CD4-positive, alpha-beta T cell treated with Interleukin-4 for 4 hours (primary cell): ENCODE results near the gene CYP46A1.
"Not testable (repeated sequence)": the region's sequence is repeated elsewhere in the genome, so short reads cannot be mapped to it uniquely, and the experiment has no call there.

Experiments
- DNase-seq: peaks from one replicate; pipeline ENCODE4 v3.0.0-alpha.2; 2020

The CYP46A1 gene

GRCh38 chr14:99658218-99658845 lies 25.8 kb upstream of the CYP46A1 start:
- DNase-seq = no peak

- no peak for DNase-seq
Measured at GRCh38 chr14:99659333-99659741, 24.8 kb upstream of the CYP46A1 start.

DNA sequence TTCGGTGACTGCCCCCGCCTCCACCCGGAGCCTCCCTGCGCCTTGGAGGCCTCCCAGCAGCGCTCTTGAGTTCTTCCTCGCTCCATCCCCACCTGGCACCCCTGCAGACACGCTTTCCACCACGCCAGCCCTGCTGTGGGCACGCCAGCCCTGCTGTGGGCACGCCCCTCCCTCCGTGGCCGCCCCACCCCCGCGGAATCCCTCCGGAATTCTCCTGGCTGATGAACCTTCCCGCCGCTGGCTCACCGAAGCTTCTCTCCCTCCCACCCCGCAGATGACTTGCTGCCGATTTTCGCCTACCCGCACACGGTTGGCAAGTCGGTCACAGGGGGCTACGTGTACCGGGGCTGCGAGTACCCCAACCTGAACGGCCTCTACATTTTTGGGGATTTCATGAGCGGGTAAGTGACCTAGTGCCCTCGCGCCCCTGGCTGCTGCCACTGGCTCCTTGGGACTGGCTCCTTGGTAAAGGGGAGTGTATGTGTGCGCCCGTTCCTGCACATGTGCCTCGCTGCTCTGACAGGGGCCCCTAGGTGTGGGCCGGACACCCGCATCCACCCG lies 24.0 kb upstream of the CYP46A1 start:
- no peak for DNase-seq

- DNase-seq = no peak
Measured at GRCh38 chr14:99660794-99661193, 23.3 kb upstream of the CYP46A1 start.

- not testable (repeated sequence) for DNase-seq
Measured at GRCh38 chr14:99661206-99661605, 22.9 kb upstream of the CYP46A1 start.

DNA sequence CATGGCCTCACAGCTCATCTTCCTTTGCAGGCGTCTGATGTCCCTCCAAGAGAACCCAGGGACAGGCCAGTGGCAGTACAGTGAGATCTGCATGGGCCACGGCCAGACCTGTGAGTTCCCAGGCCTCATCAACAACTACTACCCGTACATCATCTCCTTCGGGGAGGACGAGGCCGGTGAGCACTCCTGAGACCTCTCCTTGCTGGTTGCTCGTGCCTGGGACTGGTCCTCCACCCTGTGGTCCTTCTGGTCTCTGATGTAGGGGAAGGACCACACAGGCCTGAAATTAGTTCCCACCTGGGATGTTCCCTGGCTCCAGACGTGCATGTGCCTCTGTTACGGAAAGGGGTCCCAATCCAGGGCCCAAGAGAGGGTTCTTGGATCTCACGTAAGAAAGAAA lies 21.3 kb upstream of the CYP46A1 start:
- DNase-seq = no peak

GRCh38 chr14:99663386-99664057 lies 20.6 kb upstream of the CYP46A1 start:
- no peak for DNase-seq

GRCh38 chr14:99664058-99664936 lies 19.8 kb upstream of the CYP46A1 start:
- no peak for DNase-seq

GRCh38 chr14:99664937-99665273 lies 19.2 kb upstream of the CYP46A1 start:
- no peak for DNase-seq

- no peak for DNase-seq
Measured at GRCh38 chr14:99666533-99666932, 17.6 kb upstream of the CYP46A1 start.

- no peak for DNase-seq
Measured at GRCh38 chr14:99667045-99667444, 17.1 kb upstream of the CYP46A1 start.

GRCh38 chr14:99667821-99668220 lies 16.3 kb upstream of the CYP46A1 start:
- no peak for DNase-seq

DNA sequence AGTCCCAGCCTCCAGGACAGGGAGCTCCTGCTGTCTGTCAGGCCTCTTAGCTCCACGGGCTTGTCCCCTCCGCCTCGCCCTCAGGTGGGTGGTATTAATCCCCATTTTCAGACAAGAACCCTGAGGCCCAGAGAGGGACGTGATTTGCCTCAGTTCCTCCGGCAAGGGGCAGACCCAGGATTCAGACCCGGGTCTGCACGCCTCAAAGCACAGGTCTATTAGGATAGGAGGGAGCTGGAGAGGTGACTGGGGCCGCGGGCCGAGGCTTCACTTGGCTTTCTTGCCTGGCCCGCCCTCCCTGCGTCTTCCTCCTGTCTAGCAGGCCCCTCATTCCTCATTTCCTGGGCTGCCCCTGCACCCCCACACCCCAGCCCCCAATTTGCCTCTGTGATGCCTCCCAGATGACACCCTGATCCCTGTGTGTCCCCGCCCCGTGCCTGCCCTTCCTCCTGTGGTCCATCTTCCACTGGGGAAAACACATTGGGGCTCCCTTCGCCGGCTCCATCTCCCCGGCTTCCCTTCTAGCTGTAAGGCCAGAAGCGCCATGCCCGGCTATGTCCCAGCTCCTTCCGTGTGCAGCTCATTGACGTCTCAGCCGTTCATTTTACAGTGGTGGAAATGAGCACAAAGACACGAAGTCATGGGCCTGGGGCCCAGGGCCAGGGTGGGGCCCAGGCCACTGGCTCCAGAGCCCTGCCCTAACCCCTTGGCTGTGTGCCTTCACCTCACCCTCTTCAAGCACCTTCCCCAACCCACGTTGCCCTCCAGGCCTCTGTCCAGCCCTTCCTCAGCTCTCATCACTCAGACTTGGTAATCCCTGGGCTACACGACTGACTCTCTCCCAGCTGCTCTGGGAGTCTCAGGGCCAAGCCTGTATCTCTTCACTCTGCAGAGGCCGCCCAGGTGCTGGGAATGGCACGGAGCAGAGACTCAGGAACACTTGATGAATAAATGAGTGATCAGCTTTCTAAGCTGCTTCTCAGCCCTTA lies 15.5 kb upstream of the CYP46A1 start:
- no peak for DNase-seq

DNA sequence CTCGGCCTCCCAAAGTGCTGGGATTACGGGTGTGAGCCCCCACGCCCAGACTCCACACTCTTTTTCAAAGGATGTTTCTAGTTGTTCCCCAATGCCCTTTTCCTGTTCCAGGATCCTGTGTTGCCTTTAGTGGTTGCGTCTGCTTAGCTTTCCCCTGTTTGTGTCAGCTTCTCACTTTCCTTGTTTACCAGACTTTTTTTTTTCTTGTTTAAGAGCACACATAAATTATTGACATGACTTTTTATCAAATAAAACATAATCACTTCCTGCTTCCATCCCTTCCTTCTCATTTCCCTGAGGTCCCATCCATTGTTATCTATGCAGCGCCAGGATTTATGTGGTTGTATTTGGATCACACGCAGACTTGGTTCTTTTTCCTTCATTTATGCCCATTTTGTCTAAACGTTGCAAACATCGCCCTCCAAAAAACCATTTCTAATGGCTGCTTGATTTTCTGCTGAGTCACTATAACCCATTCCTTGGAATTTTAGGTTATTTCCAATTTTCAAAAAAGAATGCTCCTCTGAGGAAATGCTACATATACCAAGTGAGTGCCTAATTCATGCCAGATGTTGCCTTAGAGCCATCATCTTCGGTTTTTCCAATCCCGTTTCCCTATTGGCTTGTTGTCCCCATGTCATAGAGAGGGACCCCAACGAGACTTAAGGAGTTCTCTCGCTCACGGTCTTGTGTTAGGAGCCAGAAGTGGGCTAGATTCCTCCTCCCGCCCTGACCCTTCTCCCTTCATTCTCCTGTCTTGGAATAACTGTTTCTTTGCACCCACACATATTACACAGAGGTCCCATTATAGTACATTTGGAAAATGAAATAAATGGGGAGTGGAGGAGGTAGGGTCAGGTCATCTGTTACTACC lies 13.5 kb upstream of the CYP46A1 start:
- no peak for DNase-seq

DNA sequence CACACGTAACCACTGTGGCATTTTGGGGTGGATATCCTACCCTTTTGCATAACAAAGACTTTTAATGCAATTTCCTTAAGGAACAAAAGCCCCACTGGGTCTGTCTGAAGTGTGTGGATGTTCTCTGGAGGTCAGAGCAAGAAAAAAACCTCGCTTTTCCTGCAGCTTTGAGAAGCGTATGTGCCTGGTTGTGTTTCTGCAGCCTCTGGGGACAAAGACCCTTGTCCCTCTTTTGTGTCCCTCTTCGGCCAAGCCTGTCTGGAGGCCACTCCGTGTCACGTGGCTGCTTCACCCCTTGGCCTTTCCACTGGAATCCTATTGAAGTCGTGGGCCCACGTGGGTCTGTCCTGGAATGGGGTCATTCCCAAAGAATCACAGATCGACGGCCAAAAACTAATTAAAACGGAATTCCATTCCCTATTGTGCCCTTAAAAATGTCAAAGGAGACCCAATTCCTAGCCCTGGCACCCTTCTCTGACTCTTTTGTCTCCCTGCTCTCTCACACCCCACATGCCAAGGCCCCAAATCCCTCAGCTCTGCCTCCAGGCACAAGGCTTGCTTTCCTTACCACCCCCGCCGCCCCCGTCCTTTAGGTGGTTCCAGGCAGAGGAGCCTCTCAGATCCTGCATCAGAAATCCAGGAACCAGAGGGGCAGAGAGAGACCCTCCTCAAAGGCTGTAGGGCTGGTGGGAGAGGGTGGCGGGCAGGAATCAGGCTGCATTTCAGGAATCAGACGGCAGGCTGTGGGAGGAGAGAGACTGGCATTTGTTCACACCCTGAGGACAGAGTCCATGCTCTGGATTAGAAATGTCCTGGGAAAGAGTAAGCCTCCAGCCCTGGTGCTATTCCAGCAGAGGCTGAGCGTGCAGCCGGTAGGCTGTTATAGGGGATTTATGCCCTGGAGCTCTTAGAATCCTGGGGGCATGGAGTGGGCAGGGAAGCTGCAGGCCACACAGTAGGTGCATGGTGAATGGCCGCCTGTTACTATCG lies 12.6 kb upstream of the CYP46A1 start:
- DNase-seq = no peak

GRCh38 chr14:99672506-99673304 lies 11.4 kb upstream of the CYP46A1 start:
- peak; percentile 33 for DNase-seq

DNA sequence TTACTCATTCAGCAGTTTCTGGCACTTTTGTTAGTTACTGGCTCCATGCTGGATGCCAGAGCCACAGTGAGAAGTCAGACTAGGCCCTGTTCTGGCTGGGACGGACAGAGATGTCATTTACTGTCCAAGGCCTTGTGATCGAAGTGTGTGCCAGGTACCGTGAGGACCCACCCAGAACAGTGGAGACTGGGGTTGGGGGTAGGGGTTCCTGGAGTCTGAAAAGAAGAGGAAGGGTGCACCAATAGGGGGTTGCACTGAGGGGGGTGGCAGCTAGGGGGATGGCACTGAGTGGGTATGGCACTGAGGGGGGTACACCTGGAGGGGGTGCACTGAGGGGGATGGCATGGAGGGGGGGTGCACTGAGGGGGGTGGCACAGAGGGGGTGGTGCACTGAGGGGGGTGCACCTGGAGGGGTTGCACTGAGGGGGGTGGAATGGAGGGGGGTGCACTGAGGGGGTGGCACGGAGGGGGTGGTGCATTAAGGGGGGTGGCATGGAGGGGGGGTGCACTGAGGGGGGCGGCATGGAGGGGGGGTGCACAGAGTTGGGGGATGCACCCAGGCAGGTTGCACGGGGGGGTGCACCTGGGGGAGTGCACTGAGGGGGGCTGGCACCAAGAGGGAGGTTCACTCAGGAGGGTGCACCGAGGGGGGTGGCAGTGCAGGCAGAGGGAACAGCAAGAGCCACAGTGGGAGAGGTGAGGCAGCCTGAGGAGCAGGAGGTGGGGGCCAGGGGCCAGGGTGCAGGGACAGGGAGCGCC lies 10.6 kb upstream of the CYP46A1 start:
- no peak for DNase-seq

DNA sequence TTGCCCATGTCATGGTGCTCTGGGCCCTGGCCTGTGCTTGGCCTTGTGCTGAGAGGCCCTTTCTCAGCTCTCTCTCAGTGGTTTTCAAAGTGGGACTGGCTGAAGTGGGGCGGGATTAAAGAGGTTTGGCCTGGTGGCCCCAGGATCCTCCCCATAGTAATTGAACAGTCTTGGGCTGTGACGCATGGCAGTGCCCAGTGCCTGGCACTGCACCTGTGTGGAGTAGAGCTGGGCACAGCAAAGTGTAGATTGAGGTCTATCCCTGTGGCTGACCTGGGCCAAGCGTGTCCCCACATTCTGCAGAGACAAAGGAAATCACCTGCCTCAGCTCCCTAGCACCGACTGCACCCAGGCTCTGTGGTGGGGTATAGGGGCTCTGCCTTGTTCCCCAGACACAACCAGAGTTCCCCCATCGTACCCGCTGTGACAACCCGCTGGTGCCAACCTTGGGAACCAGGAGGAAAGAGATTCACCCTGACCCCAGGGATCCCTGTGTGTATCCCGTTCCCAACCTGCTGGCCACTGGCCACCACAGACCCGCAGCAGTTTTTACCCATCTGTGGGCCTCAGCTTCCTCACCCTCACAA lies 9.9 kb upstream of the CYP46A1 start:
- no peak for DNase-seq
